NT2/D1 (cell line): Measurements from ENCODE around the gene STXBP1.

Experiments
- DNase-seq: peaks from one replicate; pipeline ENCODE4 v3.0.0-alpha.2; 2011; ENCODE audit warnings: low read depth, low spot score
- H3K27me3 ChIP-seq: 2 replicates; pipeline ENCODE4 v1.6.0; 2011; ENCODE audit warnings: mild to moderate bottlenecking; ENCODE audit not compliant: insufficient read length, insufficient read depth
- H3K36me3 ChIP-seq: 2 replicates; pipeline ENCODE4 v1.6.1; 2011; ENCODE audit warnings: mild to moderate bottlenecking, low read length, mixed read lengths; ENCODE audit not compliant: insufficient read depth, insufficient read length
- H3K4me1 ChIP-seq: 2 replicates; pipeline ENCODE4 v1.5.1; 2011; ENCODE audit not compliant: insufficient read depth, insufficient read length
- H3K4me3 ChIP-seq: 2 replicates; pipeline ENCODE4 v1.5.1; 2011; ENCODE audit warnings: low read depth; ENCODE audit not compliant: insufficient read length
- H3K9ac ChIP-seq: 2 replicates; pipeline ENCODE4 v1.6.0; 2011; ENCODE audit warnings: low read depth; ENCODE audit not compliant: insufficient read length
- H3K9me3 ChIP-seq: 2 replicates; pipeline ENCODE4 v1.5.1; 2011; ENCODE audit warnings: mild to moderate bottlenecking, low read length; ENCODE audit not compliant: insufficient read depth
- SUZ12 ChIP-seq: IDR thresholded peaks from 2 replicates; pipeline ENCODE4 v1.6.1; 2011; ENCODE audit not compliant: insufficient read length, insufficient read depth; ENCODE audit errors: extremely low read depth
- YY1 ChIP-seq: IDR thresholded peaks from 2 replicates; pipeline ENCODE4 v1.6.1; 2011; ENCODE audit not compliant: insufficient read length, insufficient read depth
- ZNF274 ChIP-seq: IDR thresholded peaks from 2 replicates; pipeline ENCODE4 v1.6.1; 2011; ENCODE audit warnings: mild to moderate bottlenecking, low read depth, low read length

STXBP1 gene

GRCh38 chr9:127692071-127692470 is 80.0 kb downstream of the STXBP1 start:
- peaks cover 15% of the 10 kb centered on the region; the same call in 1 of the 2 replicates for H3K9me3 ChIP-seq
- H3K27me3 ChIP-seq = no peaks in the 10 kb centered on the region
- no peak overlapping the region for H3K9ac ChIP-seq
- H3K4me3 ChIP-seq = no peak overlapping the region
- H3K36me3 ChIP-seq = peaks cover 7% of the 10 kb centered on the region
- no peaks in the 10 kb centered on the region for H3K4me1 ChIP-seq
- no peak for DNase-seq
- TF ChIP-seq SUZ12 = no peak
- TF ChIP-seq ZNF274 = no peak
- TF ChIP-seq YY1 = no peak

DNA sequence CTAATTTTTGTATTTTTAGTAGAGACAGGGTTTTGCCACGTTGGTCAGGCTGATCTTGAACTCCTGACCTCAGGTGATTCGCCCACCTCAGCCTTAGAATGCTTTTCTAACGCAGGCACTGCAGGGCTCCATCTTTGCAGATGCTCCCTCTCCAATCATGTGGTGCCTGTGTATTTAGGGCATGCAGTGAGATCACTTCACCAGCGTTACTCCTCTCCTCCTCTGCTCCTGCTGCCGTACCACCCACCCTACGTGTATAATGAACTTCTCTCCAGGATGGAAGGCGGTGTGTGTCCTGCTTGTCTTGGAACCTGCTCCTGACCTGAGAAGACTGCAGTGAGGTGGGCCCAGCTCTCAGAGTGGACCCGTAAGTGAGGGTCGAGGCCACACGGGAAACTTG is 81.1 kb downstream of the STXBP1 start:
- H3K4me3 ChIP-seq = no peak overlapping the region
- peaks cover 15% of the 10 kb centered on the region; the same call in 1 of the 2 replicates for H3K9me3 ChIP-seq

DNA sequence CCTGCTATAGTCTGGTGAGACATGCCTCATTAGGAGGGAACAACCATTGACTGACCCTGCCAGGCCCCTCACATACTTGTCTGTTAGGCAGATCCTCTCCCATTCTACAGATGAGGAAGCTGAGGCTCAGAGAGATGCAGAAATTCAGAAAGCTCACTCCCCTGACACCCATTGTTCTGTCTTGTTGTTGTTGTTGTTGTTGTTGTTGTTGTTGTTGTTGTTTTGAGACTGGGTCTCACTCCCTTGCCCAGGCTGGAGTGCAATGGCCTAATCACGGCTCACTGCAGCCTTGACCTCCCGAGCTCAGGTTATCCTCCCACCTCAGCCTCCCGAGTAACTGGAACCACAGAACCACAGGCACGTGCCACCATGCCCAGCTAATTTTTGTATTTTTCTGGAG is 81.6 kb downstream of the STXBP1 start:
- Histone ChIP-seq H3K4me1 (no peaks in the 10 kb centered on the region), H3K9me3 (peaks cover 15% of the 10 kb centered on the region; the same call in 1 of the 2 replicates), H3K9ac (no peak overlapping the region), H3K4me3 (no peak overlapping the region), H3K27me3 (no peaks in the 10 kb centered on the region), H3K36me3 (peaks cover 7% of the 10 kb centered on the region)
- no peak for TF ChIP-seq SUZ12
- no peak for TF ChIP-seq YY1
- no peak for TF ChIP-seq ZNF274
- DNase-seq = no peak

More for the DNA sequence above, 81.1 kb downstream of the STXBP1 start:
- H3K36me3 ChIP-seq = peaks cover 7% of the 10 kb centered on the region
- H3K4me1 ChIP-seq = no peaks in the 10 kb centered on the region
- no peak for DNase-seq
- TF ChIP-seq YY1 (no peak), SUZ12 (no peak), ZNF274 (no peak)
- H3K27me3 ChIP-seq = no peaks in the 10 kb centered on the region
- no peak overlapping the region for H3K9ac ChIP-seq

DNA sequence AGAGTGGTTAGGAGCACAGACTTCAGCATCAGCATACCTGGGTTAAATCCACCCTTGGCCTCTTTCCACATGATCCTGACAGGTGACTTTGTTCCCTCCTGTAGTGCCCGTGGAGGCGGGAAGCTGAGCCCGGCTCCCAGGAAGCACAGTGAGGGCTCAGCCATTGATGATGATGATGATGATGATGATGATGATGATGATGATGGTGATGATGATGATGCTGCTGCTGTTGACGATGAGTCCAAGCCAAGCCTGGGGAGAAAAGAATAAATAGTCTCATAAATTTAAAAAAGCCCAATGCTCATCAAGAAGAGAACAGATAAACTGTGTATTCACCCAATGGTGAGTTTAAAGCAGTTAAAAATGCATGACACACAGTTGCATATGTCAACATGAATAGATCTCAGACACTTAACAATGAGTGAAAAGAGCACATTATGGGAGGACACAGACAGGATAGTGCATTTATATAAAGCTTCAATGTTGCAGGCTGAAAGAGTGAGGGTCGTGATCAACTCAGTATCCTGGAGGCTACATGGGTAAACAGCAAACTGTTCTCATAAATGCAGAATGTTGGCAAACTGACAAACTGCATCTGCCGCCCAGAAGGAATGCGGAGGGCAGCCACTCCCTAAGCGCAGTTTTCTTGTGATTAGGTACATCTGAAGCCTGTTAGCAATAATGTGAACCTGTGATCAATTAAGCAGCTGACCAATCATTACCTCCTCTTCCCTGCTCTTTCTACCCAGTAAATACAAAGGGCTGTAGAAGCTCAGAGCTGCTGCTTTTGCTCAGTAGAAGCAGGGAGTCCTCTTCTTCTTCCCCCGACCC is 83.0 kb downstream of the STXBP1 start:
- H3K36me3 ChIP-seq = peaks cover 7% of the 10 kb centered on the region
- H3K27me3 ChIP-seq = no peaks in the 10 kb centered on the region
- no peak overlapping the region for H3K9ac ChIP-seq
- DNase-seq = no peak
- H3K4me3 ChIP-seq = no peak overlapping the region
- no peak for TF ChIP-seq YY1
- no peak for TF ChIP-seq SUZ12
- TF ChIP-seq ZNF274 = no peak
- H3K9me3 ChIP-seq = 0 out of 2 replicates have a peak, but pooled peaks cover 3% of the 10 kb centered on the region
- no peaks in the 10 kb centered on the region for H3K4me1 ChIP-seq

DNA sequence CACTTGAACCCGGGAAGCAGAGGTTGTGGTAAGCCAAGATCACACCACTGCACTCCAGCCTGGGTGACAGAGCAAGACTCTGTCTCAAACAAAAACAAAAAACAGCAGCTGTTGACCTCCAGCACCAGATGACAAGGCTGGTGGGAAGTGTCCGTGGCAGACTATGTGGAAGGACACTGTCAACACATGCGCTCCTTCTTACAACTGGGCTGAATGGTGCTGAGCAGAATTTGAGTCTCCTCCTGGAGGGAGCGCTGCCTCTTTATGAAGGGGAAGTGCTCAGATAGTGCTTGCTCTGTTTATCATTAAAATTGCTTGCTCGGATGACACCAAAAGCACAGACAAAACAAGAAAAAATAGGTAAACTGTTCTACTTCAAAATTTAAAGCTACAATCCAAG is 85.5 kb downstream of the STXBP1 start:
- H3K27me3 ChIP-seq = no peaks in the 10 kb centered on the region
- H3K4me3 ChIP-seq = no peak overlapping the region
- no peak for TF ChIP-seq ZNF274
- no peak for TF ChIP-seq YY1
- no peak for TF ChIP-seq SUZ12
- H3K9me3 ChIP-seq = no peaks in the 10 kb centered on the region
- no peaks in the 10 kb centered on the region for H3K36me3 ChIP-seq
- H3K9ac ChIP-seq = no peak overlapping the region
- no peak for DNase-seq
- H3K4me1 ChIP-seq = no peaks in the 10 kb centered on the region

DNA sequence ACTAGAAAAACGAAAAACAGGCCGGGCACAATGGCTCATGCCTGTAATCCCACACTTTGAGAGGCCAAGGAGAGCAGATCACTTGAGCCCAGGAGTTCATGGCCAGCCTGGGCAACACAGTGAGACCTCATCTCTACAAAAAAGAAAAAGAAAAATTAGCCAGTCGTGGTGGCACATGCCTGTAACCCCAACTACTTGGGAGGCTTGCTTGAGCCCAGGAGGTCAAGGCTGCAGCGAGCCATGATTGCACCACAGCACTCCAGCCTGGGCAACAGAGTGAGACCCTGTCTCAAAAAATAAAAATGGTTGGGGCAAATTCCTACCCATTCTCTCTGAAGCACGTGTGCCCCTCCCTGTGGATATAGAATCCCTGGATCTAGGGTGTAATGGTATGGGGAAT is 86.3 kb downstream of the STXBP1 start:
- no peaks in the 10 kb centered on the region for H3K9me3 ChIP-seq
- TF ChIP-seq SUZ12 = no peak
- TF ChIP-seq YY1 = no peak
- no peak for TF ChIP-seq ZNF274
- H3K4me1 ChIP-seq = no peaks in the 10 kb centered on the region
- H3K27me3 ChIP-seq = no peaks in the 10 kb centered on the region
- no peak overlapping the region for H3K4me3 ChIP-seq
- no peak for DNase-seq
- H3K36me3 ChIP-seq = no peaks in the 10 kb centered on the region
- peak overlapping the region; percentile 84 for H3K9ac ChIP-seq

DNA sequence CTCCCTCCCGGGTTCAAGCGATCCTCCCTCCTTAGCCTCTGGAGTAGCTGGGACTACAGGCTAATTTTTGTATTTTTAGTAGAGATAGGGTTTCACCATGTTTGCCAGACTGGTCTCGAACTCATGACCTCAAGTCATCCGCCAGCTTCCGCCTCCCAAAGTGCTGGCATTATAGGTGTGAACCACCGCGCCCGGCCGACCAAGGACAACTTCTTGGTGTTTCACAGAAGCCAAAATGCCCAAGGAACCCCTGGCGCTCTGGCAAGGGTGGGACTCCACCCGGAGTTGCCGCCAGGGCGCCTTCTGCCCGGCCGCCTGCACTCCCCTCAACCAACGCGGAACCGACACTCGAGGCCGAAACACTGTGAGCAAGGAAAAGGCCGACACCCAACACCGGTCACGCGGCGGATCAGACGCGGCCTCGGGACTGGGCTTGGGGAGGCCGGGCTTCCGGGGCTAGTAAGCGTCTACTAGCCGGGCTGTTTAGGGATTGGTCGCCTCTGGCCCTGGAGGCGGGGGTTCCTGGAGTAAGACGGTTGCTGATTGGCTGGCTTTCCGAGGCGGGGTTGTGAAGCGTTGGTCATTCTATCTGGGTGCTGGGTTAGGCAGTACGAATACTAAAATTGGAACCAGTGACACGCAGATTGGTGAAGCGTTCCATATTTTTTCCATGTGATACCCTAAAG is 87.1 kb downstream of the STXBP1 start:
- H3K4me3 ChIP-seq = peak overlapping the region; percentile 56
- peak; percentile 95 for DNase-seq
- no peaks in the 10 kb centered on the region for H3K9me3 ChIP-seq
- no peaks in the 10 kb centered on the region for H3K27me3 ChIP-seq
- TF ChIP-seq SUZ12 = no peak
- H3K36me3 ChIP-seq = no peaks in the 10 kb centered on the region
- peak overlapping the region; percentile 84 for H3K9ac ChIP-seq
- H3K4me1 ChIP-seq = no peaks in the 10 kb centered on the region
